HG02885 (cell line): ENCODE measurements around the gene PKDCC.
"Not testable (repeated sequence)": the region's sequence is repeated elsewhere in the genome, so short reads cannot be mapped to it uniquely, and the experiment has no call there.

Source experiments
- ATAC-seq: cut with Tn5 transposase; IDR thresholded peaks from one replicate; pipeline ENCODE4 v1.9.1; 2021; ENCODE audit warnings: mild to moderate bottlenecking; ENCODE audit not compliant: unreplicated experiment, poor library complexity

PKDCC gene

GRCh38 chr2:42060718-42061619, 13.1 kb downstream of the PKDCC start:
- no peak for ATAC-seq

GRCh38 chr2:42061839-42062238, 14.0 kb downstream of the PKDCC start:
- no peak for ATAC-seq

GRCh38 chr2:42063431-42064171, 15.8 kb downstream of the PKDCC start:
- no peak for ATAC-seq

GRCh38 chr2:42064417-42064942, 16.7 kb downstream of the PKDCC start:
- ATAC-seq = no peak

- not testable (repeated sequence) for ATAC-seq
These were observed 17.9 kb downstream of the PKDCC start for GRCh38 chr2:42065753-42066152.

- ATAC-seq = not testable (repeated sequence)
These were observed 19.2 kb downstream of the PKDCC start for GRCh38 chr2:42067001-42067400.

GRCh38 chr2:42067521-42067920, 19.7 kb downstream of the PKDCC start:
- ATAC-seq = no peak

GRCh38 chr2:42068571-42069178, 20.9 kb downstream of the PKDCC start:
- ATAC-seq = no peak

GRCh38 chr2:42069568-42069967, 21.7 kb downstream of the PKDCC start:
- ATAC-seq = no peak

- no peak for ATAC-seq
These were observed 24.0 kb downstream of the PKDCC start for GRCh38 chr2:42071791-42072190.

- ATAC-seq = no peak
These were observed 24.7 kb downstream of the PKDCC start for GRCh38 chr2:42072349-42073118.

GRCh38 chr2:42073739-42074503, 26.1 kb downstream of the PKDCC start:
- no peak for ATAC-seq

GRCh38 chr2:42074661-42075060, 26.8 kb downstream of the PKDCC start:
- ATAC-seq = no peak

- no peak for ATAC-seq
These were observed 28.8 kb downstream of the PKDCC start for GRCh38 chr2:42076357-42077225.

GRCh38 chr2:42077343-42077742, 29.5 kb downstream of the PKDCC start:
- no peak for ATAC-seq

GRCh38 chr2:42079737-42080287, 32.0 kb downstream of the PKDCC start:
- no peak for ATAC-seq

- not testable (repeated sequence) for ATAC-seq
These were observed 33.3 kb downstream of the PKDCC start for GRCh38 chr2:42081151-42081550.

GRCh38 chr2:42082016-42082415, 34.2 kb downstream of the PKDCC start:
- ATAC-seq = no peak
